Liver (tissue), 3 donors: ENCODE results near the gene PPME1.

Experiments
- CTCF ChIP-seq: fragments of 150-350 bp; IDR thresholded peaks from 2 replicates; pipeline ENCODE4 v1.5.1; 2017; ENCODE audit warnings: improper control_type of control experiment, low read depth, low read length; ENCODE audit not compliant: missing input control
- FOXA1 ChIP-seq: IDR thresholded peaks from 2 replicates; pipeline ENCODE4 v1.6.1; 2016; ENCODE audit warnings: antibody characterized with exemption
- GABPA ChIP-seq, 2 donors: IDR thresholded peaks in 1 of 2; conservative IDR thresholded peaks in 1 of 2; 2 replicates each; pipeline ENCODE4 v1.6.1; 2016; ENCODE audit warnings: antibody characterized with exemption in 2 of 2, mild to moderate bottlenecking in 1 of 2, moderate library complexity in 1 of 2
- MAX ChIP-seq: IDR thresholded peaks from 2 replicates; pipeline ENCODE4 v1.6.1; 2016; ENCODE audit warnings: antibody characterized with exemption
- REST ChIP-seq: IDR thresholded peaks from 2 replicates; pipeline ENCODE4 v1.6.1; 2016; ENCODE audit warnings: antibody characterized with exemption, mild to moderate bottlenecking
- TAF1 ChIP-seq: conservative IDR thresholded peaks from 2 replicates; pipeline ENCODE4 v1.6.1; 2016; ENCODE audit warnings: antibody characterized with exemption, mild to moderate bottlenecking
- donor health status: healthy.
- donor health status: healthy.

DNA sequence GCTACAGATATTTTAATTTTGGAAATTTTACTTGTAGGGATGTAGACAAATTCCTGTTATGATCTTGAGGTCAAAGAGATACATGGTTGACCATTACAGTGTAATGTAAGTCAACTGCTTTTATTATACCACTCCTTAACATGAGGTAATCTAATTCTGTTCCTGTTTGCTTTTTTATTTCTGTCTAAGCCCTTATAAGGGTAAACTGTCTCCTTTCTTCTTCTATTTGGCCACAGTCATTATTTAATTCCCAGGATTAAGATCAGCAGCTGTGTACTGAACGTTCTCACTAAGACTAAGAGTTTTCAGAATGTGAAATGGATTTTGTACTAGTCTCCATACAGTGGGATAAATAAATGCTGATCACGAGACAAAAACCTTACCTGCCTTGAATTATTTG lies 33.1 kb upstream of the PPME1 start:
- no peak for TF ChIP-seq MAX
- TF ChIP-seq GABPA (IDR thresholded peaks at IDR 0.05 in 1 of 2, conservative IDR thresholded peaks at IDR 0.05 in 1 of 2), result no peak
- no peak for TF ChIP-seq CTCF
- TF ChIP-seq FOXA1, result no peak
- no peak for TF ChIP-seq REST
- TF ChIP-seq TAF1, result no peak
